Adrenal gland (tissue), 12 donors: Measurements from ENCODE around the gene DACH2. TPM values are rescaled to one million over a fixed set of nuclear protein-coding genes. Genes with fewer than 3 reads are reported as not detected.
"Not testable (repeated sequence)": the region's sequence is repeated elsewhere in the genome, so short reads cannot be mapped to it uniquely, and the experiment has no call there.

Experiments
- DNase-seq, 7 donors: peaks; one replicate each; pipeline ENCODE4 v3.0.0-alpha.2; 2019 to 2020
- H3K27ac ChIP-seq, 5 donors: fragments of 200-600 bp; sonication (generic) in 4 of 5; 1 replicate in 3 of 5; 2 replicates in 2 of 5; pipeline versions ENCODE4 v1.5.1 to v1.8.0; 2016 to 2020; ENCODE audit warnings: mild to moderate bottlenecking in 1 of 5
- H3K27me3 ChIP-seq: fragments of 200-600 bp; 2 replicates; pipeline ENCODE4 v1.8.0; 2021
- H3K36me3 ChIP-seq, 2 donors: fragments of 200-600 bp; replicated peaks in 1 of 2; 1 replicate in 1 of 2; 2 replicates in 1 of 2; pipeline versions ENCODE4 v1.5.1 to v1.8.0; 2018 to 2022
- H3K4me1 ChIP-seq, 2 donors: fragments of 200-600 bp; replicated peaks in 1 of 2; 1 replicate in 1 of 2; 2 replicates in 1 of 2; pipeline versions ENCODE4 v1.5.1 to v1.8.0; 2018 to 2021
- H3K4me3 ChIP-seq, 4 donors: fragments of 200-600 bp; sonication (generic) in 3 of 4; one replicate each; pipeline ENCODE4 v1.5.1; 2016 to 2018
- H3K9me3 ChIP-seq, 3 donors: fragments of 200-600 bp; sonication (generic) in 1 of 3; replicated peaks in 1 of 3; 1 replicate in 2 of 3; 2 replicates in 1 of 3; pipeline versions ENCODE4 v1.5.1 to v1.8.0; 2016 to 2021
- CTCF ChIP-seq, 6 experiments: fragments of 450-650 bp in 4 of 6; fragments of 200-600 bp in 2 of 6; sonication (generic) in 1 of 6; IDR thresholded peaks; 1 replicate in 5 of 6; 2 replicates in 1 of 6; pipeline versions ENCODE4 v1.5.1 to v1.8.0; 2016 to 2021; ENCODE audit warnings: antibody characterized with exemption in 6 of 6, mild to moderate bottlenecking in 2 of 6, moderate library complexity in 1 of 6
- POLR2A ChIP-seq, 2 donors: fragments of 450-650 bp; IDR thresholded peaks; one replicate each; pipeline ENCODE4 v1.6.1; 2017; ENCODE audit warnings: antibody characterized with exemption in 2 of 2, mild to moderate bottlenecking in 2 of 2, moderate library complexity in 1 of 2
- WGBS, 4 donors: extraction: QIAGEN DNeasy Blood & Tissue Kit in 2 of 4; methylation state at CpG; one replicate each; pipeline versions ENCODE4 v1.1.5 to v1.1.7; 2013 to 2017; 5-methylcytosine and 5-hydroxymethylcytosine counted together
- intact Hi-C, 2 donors: fragments of 100-400 bp; cut with DNase I; formaldehyde crosslinking; loops; one replicate each; pipeline versions ENCODE4 v1.14.1 to v1.15.0; 2022 to 2023
- polyA plus RNA-seq, 3 donors: library from polyadenylated mRNA; stranded (reverse); fragments of 200-250 nt in 2 of 3; fragments of 350-450 nt in 1 of 3; fragmentation: Illumina TruSeq in 1 of 3; extraction: RNeasy Lipid Tissue Mini Kit (QIAGEN cat#74804) in 1 of 3; gene quantifications; one replicate each; pipeline ENCODE4 v1.2.3, GENCODE V29; 2013 to 2014
- total RNA-seq, 9 donors: library from RNA; depleted of rRNA in 4 of 9; stranded (reverse); fragments of >200 nt in 4 of 9; fragments of 120-200 nt in 1 of 9; fragmentation: NEBNext Ultra II Directional in 1 of 9; extraction: Animal tissue kit (Norgen Biotek cat#: 25700) in 1 of 9; gene quantifications; one replicate each; pipeline versions ENCODE4 v1.1.0 to v1.2.4, GENCODE V29; 2013 to 2023
- donor health status: healthy with polysubstance abuse.
- donor health status: Bipolar disorder and iron deficiency.
- donor health status: DM: yes; HTN: yes; CAD: no.
- donor health status: DM: no; HTN: no; CAD: no.
- donor health status: DM: no; HTN: no; CAD: no.
- donor health status: DM: yes; HTN: yes; CAD: no.

Gene DACH2
- total and polyA plus RNA-seq, 12 donors: 0.08 to 7.7 (median 0.09) TPM; not detected in 6

GRCh38 chrX:86171366-86171765 is 23.1 kb downstream of the DACH2 start:
- Histone ChIP-seq H3K4me3 (no peak overlapping the region), H3K27me3 (peaks cover 45% of the 10 kb centered on the region), H3K4me1 (no peaks in the 10 kb centered on the region), H3K27ac (no peak overlapping the region), H3K36me3 (no peaks in the 10 kb centered on the region), H3K9me3 (no peaks in the 10 kb centered on the region)
- TF ChIP-seq POLR2A (IDR thresholded peaks at IDR 0.05) (no peak), CTCF (IDR thresholded peaks at IDR 0.05) (peak in 4 of 6 experiments; percentile 7 to 36 (median 24))
- intact Hi-C loops: no loop called here
- WGBS, 4 donors: 35 to 45% (median 40%) methylated on average over 3 of the region's 3 CpGs; no CpG with 5 or more reads in 1 of the 4 donors
- peak in 3 of 7 donors; percentile 23 to 37 (median 25) for DNase-seq

- H3K9me3 ChIP-seq: no peaks in the 10 kb centered on the region
- TF ChIP-seq CTCF (IDR thresholded peaks at IDR 0.05) (no peak), POLR2A (IDR thresholded peaks at IDR 0.05) (no peak)
- WGBS, 4 donors: 55 to 92% (median 67%) methylated on average over 1 of the region's 1 CpG
Observed at GRCh38 chrX:86178906-86179305, 30.7 kb downstream of the DACH2 start.

GRCh38 chrX:86181325-86181724 is 33.1 kb downstream of the DACH2 start:
- intact Hi-C loops, H3K27me3 ChIP-seq, DNase-seq, H3K4me3 ChIP-seq, H3K27ac ChIP-seq, H3K9me3 ChIP-seq, H3K4me1 ChIP-seq, H3K36me3 ChIP-seq: not testable (repeated sequence)
- WGBS, 4 donors: 82 to 92% (median 88%) methylated on average over 7 of the region's 7 CpGs

More at GRCh38 chrX:86178906-86179305, 30.7 kb downstream of the DACH2 start:
- Histone ChIP-seq H3K27ac (no peak overlapping the region), H3K4me3 (no peak overlapping the region), H3K27me3 (peaks cover 8% of the 10 kb centered on the region), H3K4me1 (no peaks in the 10 kb centered on the region), H3K36me3 (no peaks in the 10 kb centered on the region)
- intact Hi-C loops: no loop called here
- no peak for DNase-seq

GRCh38 chrX:86192827-86193226 is 44.6 kb downstream of the DACH2 start:
- DNase-seq: no peak
- no peaks in the 10 kb centered on the region for H3K4me1 ChIP-seq
- no peaks in the 10 kb centered on the region for H3K27me3 ChIP-seq
- intact Hi-C loops: no loop called here
- no peak overlapping the region for H3K4me3 ChIP-seq
- WGBS, 4 donors: 33 to 54% (median 43%) methylated on average over 1 of the region's 1 CpG
- no peaks in the 10 kb centered on the region for H3K36me3 ChIP-seq
- no peak for TF ChIP-seq CTCF (IDR thresholded peaks at IDR 0.05)
- no peak for TF ChIP-seq POLR2A (IDR thresholded peaks at IDR 0.05)
- H3K9me3 ChIP-seq: no peaks in the 10 kb centered on the region
- H3K27ac ChIP-seq: no peak overlapping the region

GRCh38 chrX:86194758-86195157 is 46.5 kb downstream of the DACH2 start:
- Histone ChIP-seq H3K4me1 (no peaks in the 10 kb centered on the region), H3K9me3 (no peaks in the 10 kb centered on the region), H3K36me3 (no peaks in the 10 kb centered on the region), H3K27ac (no peak overlapping the region), H3K27me3 (no peaks in the 10 kb centered on the region), H3K4me3 (no peak overlapping the region)
- 81 to 87% (median 86%) methylated on average over 5 to 6 of the region's 6 CpGs; no CpG with 5 or more reads in 1 of the 4 donors for WGBS, 4 donors
- TF ChIP-seq POLR2A (IDR thresholded peaks at IDR 0.05) (no peak), CTCF (IDR thresholded peaks at IDR 0.05) (no peak)
- no peak for DNase-seq
- intact Hi-C loops: no loop called here
